B cell (primary cell): ENCODE results near the gene SLC2A4. TPM values are rescaled to one million over a fixed set of nuclear protein-coding genes. Genes with fewer than 3 reads are reported as not detected.
"Not testable (repeated sequence)": the region's sequence is repeated elsewhere in the genome, so short reads cannot be mapped to it uniquely, and the experiment has no call there.

ENCODE experiments used
- ATAC-seq: fragments of 200-7000 bp; cut with Tn5 transposase; one replicate; pipeline ENCODE4 v1.10.0; 2021; ENCODE audit warnings: low read depth, mild to moderate bottlenecking, moderate number of reproducible peaks, moderate library complexity
- CTCF ChIA-PET: fragments of 350-600 bp; sonication (Branson Sonifier 250); formaldehyde crosslinking; loops from one replicate; lab custom pipeline; 2021; ENCODE audit warnings: antibody characterized with exemption, inconsistent platforms; lab: Charles Lee
- POLR2A ChIA-PET: fragments of 350-600 bp; sonication (Branson Sonifier 250); formaldehyde crosslinking; loops from one replicate; lab custom pipeline; 2021; ENCODE audit warnings: antibody characterized with exemption; lab: Charles Lee
- DNase-seq: peaks from one replicate; pipeline ENCODE4 v3.0.0; 2013
- H2AFZ ChIP-seq: 2 replicates; pipeline ENCODE4 v1.6.1; 2012; ENCODE audit warnings: mild to moderate bottlenecking, low read depth, low read length; ENCODE audit not compliant: insufficient read depth, poor library complexity, severe bottlenecking
- H3K27ac ChIP-seq, 2 donors: 1 replicate in 1 of 2; 2 replicates in 1 of 2; pipeline ENCODE4 v1.5.1; 2012 to 2013; ENCODE audit warnings: low read length in 2 of 2, mild to moderate bottlenecking in 2 of 2, moderate library complexity in 1 of 2
- H3K27me3 ChIP-seq, 4 experiments: fragments of 200-600 bp in 1 of 4; sonication (generic) in 1 of 4; replicated peaks in 1 of 4; 1 replicate in 2 of 4; 2 replicates in 2 of 4; pipeline versions ENCODE4 v1.6.1 to v1.7.0; 2013 to 2016; ENCODE audit warnings: low read length in 3 of 4, mild to moderate bottlenecking in 2 of 4, mixed read lengths in 1 of 4, moderate library complexity in 1 of 4; ENCODE audit not compliant: insufficient read depth in 4 of 4, control insufficient read depth in 3 of 4; ENCODE audit errors: control extremely low read depth in 1 of 4
- H3K36me3 ChIP-seq, 2 experiments: replicated peaks in 1 of 2; 1 replicate in 1 of 2; 2 replicates in 1 of 2; pipeline versions ENCODE4 v1.6.1 to v1.7.1; 2013; ENCODE audit warnings: low read length in 1 of 2; ENCODE audit not compliant: insufficient read depth in 2 of 2, control insufficient read depth in 1 of 2; ENCODE audit errors: control extremely low read depth in 1 of 2, extremely low read depth in 1 of 2
- H3K4me1 ChIP-seq, 2 donors: fragments of 200-600 bp in 1 of 2; sonication (generic) in 1 of 2; 1 replicate in 1 of 2; 2 replicates in 1 of 2; pipeline versions ENCODE4 v1.5.1 to v1.6.1; 2013 to 2017; ENCODE audit warnings: low read length in 2 of 2; ENCODE audit not compliant: control insufficient read depth in 2 of 2, insufficient read depth in 2 of 2
- H3K4me2 ChIP-seq: replicated peaks from 2 replicates; pipeline ENCODE3; 2012; ENCODE audit warnings: mild to moderate bottlenecking, low read depth, low read length; ENCODE audit not compliant: poor library complexity, severe bottlenecking
- H3K4me3 ChIP-seq, 5 experiments: fragments of 200-600 bp in 1 of 5; sonication (generic) in 1 of 5; 1 replicate in 3 of 5; 2 replicates in 2 of 5; pipeline versions ENCODE4 v1.5.1 to v1.7.0; 2011 to 2016; ENCODE audit warnings: low read length in 4 of 5, mild to moderate bottlenecking in 4 of 5, low read depth in 2 of 5, control low read depth in 1 of 5, moderate library complexity in 1 of 5; ENCODE audit not compliant: insufficient read depth in 1 of 5; ENCODE audit errors: control extremely low read depth in 1 of 5, extremely low read depth in 1 of 5
- H3K79me2 ChIP-seq: fragments of 200-600 bp; sonication (generic); one replicate; pipeline ENCODE4 v1.6.0; 2016; ENCODE audit warnings: low read length; ENCODE audit not compliant: control insufficient read depth, insufficient read depth
- H3K9ac ChIP-seq: fragments of 200-600 bp; sonication (generic); 2 replicates; pipeline ENCODE4 v1.6.1; 2017; ENCODE audit warnings: mild to moderate bottlenecking, low read length, moderate library complexity
- H3K9me3 ChIP-seq, 3 donors: one replicate each; pipeline versions ENCODE4 v1.6.1 to v1.7.1; 2013; ENCODE audit warnings: low read length in 2 of 3; ENCODE audit not compliant: control insufficient read depth in 2 of 3, insufficient read depth in 1 of 3; ENCODE audit errors: control extremely low read depth in 1 of 3
- H4K20me1 ChIP-seq: 2 replicates; pipeline ENCODE4 v1.6.0; 2012; ENCODE audit warnings: mild to moderate bottlenecking, low read length; ENCODE audit not compliant: insufficient read depth, control insufficient read depth, poor library complexity, severe bottlenecking
- H3K27ac Mint-ChIP-seq: one replicate; pipeline ENCODE4 v1.8.0; 2021; ENCODE audit warnings: mixed read lengths
- H3K27me3 Mint-ChIP-seq: one replicate; pipeline ENCODE4 v1.8.0; 2021; ENCODE audit warnings: mixed read lengths
- H3K4me1 Mint-ChIP-seq: one replicate; pipeline ENCODE4 v1.8.0; 2021; ENCODE audit warnings: mixed read lengths
- H3K4me3 Mint-ChIP-seq: one replicate; pipeline ENCODE4 v1.8.0; 2021; ENCODE audit warnings: mixed read lengths
- H3K9me3 Mint-ChIP-seq: one replicate; pipeline ENCODE4 v1.8.0; 2022; ENCODE audit warnings: mixed read lengths; ENCODE audit not compliant: insufficient read depth
- EZH2 ChIP-seq: IDR thresholded peaks from 2 replicates; pipeline ENCODE4 v1.6.1; 2012; ENCODE audit warnings: borderline replicate concordance, low read depth, mild to moderate bottlenecking, moderate library complexity, low read length; ENCODE audit not compliant: insufficient read depth, poor library complexity, severe bottlenecking
- WGBS: methylation state at CpG from one replicate; pipeline ENCODE4 v1.1.5; 2013; ENCODE audit warnings: missing lambda C conversion rate; ENCODE audit not compliant: insufficient coverage; 5-methylcytosine and 5-hydroxymethylcytosine counted together
- intact Hi-C: fragments of 100-400 bp; cut with micrococcal nuclease; formaldehyde crosslinking; loops from one replicate; pipeline ENCODE4 v1.10.0; 2022
- polyA plus RNA-seq: library from polyadenylated mRNA; depleted of rRNA; stranded (reverse); fragments of >200 nt; gene quantifications from 2 replicates; pipeline ENCODE4 v1.2.3, GENCODE V29; 2012
- total RNA-seq, 2 donors: library from RNA; stranded (reverse); fragments of 120-200 nt in 1 of 2; gene quantifications; 1 replicate in 1 of 2; 2 replicates in 1 of 2; pipeline versions ENCODE4 v1.2.3 to v1.2.4, GENCODE V29; 2013 to 2022
- TF ChIP-seq, protein P1 (sequence below): fragments of 200-600 bp; IDR thresholded peaks from one replicate; pipeline ENCODE4 v1.8.0; 2022; ENCODE audit warnings: antibody characterized with exemption, mild to moderate bottlenecking

SLC2A4 gene
- total and polyA plus RNA-seq, 2 donors (not counting 1 experiment from before 2014, with no cell fraction given) = not detected

DNA sequence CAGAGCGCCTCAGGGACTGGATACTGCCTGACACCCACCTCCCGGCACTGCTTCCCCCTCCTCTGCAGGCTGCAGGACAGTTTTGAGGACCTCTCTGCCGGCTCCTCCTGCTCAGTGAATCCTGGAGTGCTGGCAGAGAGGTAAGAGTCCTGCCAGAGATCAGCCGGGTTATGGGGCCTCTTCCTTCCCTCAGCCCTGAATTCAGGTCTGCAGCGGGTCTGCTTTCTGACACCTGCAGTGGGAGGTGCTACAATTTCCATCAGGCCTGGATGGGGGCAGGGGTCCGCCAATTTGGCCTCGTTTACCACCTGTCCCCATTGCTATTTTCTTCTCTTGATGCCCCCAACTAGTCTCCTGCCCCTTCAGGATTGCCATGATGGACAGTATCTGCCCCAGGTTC lies 50.6 kb downstream of the SLC2A4 start:
- DNase-seq (no peak), ATAC-seq (no peak)
- H3K9me3 Mint-ChIP-seq = no peaks in the 10 kb centered on the region
- H3K27ac ChIP-seq = peak overlapping the region; percentile 37 to 55
- H3K27ac Mint-ChIP-seq = peak overlapping the region; percentile 89
- H3K9me3 ChIP-seq = no peaks in the 10 kb centered on the region
- no peaks in the 10 kb centered on the region for H3K27me3 Mint-ChIP-seq
- H3K36me3 ChIP-seq = no peaks in the 10 kb centered on the region
- ChIA-PET POLR2A (interaction anchor here (0.9 kb wide), 1 partner anchor 19 kb away, joined by 4 read pairs; no protein-coding TSS in a partner anchor), CTCF (interaction anchor here (1.1 to 6.2 kb wide), 2 partner anchors 12 to 13 kb away, joined by 3 to 53 read pairs; no protein-coding TSS in a partner anchor)
- H3K4me1 ChIP-seq = peaks cover 33 to 62% of the 10 kb centered on the region in 2 donors
- peak overlapping the region; percentile 70 for H3K4me3 Mint-ChIP-seq
- peaks cover 57% of the 10 kb centered on the region for H3K4me1 Mint-ChIP-seq
- intact Hi-C loops = no loop called here
- 13% methylated on average over 5 of the region's 7 CpGs for WGBS
- H3K4me3 ChIP-seq = no peak overlapping the region
- H3K27me3 ChIP-seq = no peaks in the 10 kb centered on the region
- TF ChIP-seq, protein P1, sequence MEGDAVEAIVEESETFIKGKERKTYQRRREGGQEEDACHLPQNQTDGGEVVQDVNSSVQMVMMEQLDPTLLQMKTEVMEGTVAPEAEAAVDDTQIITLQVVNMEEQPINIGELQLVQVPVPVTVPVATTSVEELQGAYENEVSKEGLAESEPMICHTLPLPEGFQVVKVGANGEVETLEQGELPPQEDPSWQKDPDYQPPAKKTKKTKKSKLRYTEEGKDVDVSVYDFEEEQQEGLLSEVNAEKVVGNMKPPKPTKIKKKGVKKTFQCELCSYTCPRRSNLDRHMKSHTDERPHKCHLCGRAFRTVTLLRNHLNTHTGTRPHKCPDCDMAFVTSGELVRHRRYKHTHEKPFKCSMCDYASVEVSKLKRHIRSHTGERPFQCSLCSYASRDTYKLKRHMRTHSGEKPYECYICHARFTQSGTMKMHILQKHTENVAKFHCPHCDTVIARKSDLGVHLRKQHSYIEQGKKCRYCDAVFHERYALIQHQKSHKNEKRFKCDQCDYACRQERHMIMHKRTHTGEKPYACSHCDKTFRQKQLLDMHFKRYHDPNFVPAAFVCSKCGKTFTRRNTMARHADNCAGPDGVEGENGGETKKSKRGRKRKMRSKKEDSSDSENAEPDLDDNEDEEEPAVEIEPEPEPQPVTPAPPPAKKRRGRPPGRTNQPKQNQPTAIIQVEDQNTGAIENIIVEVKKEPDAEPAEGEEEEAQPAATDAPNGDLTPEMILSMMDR = no peak
- TF ChIP-seq EZH2 = no peak
- peaks cover 5% of the 10 kb centered on the region for H4K20me1 ChIP-seq
- peak overlapping the region; percentile 44 for H3K4me2 ChIP-seq
- H3K9ac ChIP-seq = no peak overlapping the region
- H2AFZ ChIP-seq = no peak overlapping the region
- H3K79me2 ChIP-seq = peaks cover 50% of the 10 kb centered on the region

DNA sequence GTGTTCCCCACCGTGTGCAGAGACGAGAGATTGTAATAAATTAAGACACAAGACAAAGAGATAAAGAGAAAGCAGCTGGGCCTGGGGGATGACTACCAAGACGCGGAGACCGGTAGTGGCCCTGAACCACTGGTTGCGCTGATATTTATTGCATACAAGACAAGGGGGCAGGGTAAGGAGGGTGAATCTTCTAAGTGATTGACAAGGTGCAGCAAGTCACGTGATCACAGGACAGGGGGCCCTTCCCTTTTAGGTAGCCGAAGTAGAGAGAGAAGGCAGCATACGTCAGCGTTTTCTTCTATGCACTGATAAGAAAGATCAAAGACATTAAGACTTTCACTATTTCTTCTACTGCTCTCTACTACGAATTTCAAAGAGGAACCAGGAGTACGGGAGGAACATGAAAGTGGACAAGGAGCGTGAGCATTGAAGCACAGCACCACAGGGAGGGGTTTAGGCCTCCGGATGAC lies 51.1 kb downstream of the SLC2A4 start:
- Mint-ChIP-seq H3K27ac (peak overlapping the region; percentile 89), H3K4me3 (peak overlapping the region; percentile 70), H3K4me1 (peaks cover 60% of the 10 kb centered on the region)
- H3K79me2 ChIP-seq = peaks cover 55% of the 10 kb centered on the region
- peaks cover 36 to 68% of the 10 kb centered on the region in 2 donors for H3K4me1 ChIP-seq
- intact Hi-C loops, H3K36me3 ChIP-seq, H4K20me1 ChIP-seq, H3K4me3 ChIP-seq, H3K9me3 Mint-ChIP-seq, H3K9ac ChIP-seq, H3K9me3 ChIP-seq, H3K27me3 Mint-ChIP-seq, H2AFZ ChIP-seq, H3K27me3 ChIP-seq, ATAC-seq: not testable (repeated sequence)
- ChIA-PET CTCF (interaction anchor here (1.1 to 6.2 kb wide), 2 partner anchors 12 to 13 kb away, joined by 3 to 53 read pairs; no protein-coding TSS in a partner anchor), POLR2A (interaction anchor here (0.9 kb wide), 1 partner anchor 19 kb away, joined by 4 read pairs; no protein-coding TSS in a partner anchor)
- peak; percentile 45 for DNase-seq
- peak overlapping the region in 1 of 2 donors; percentile 37 for H3K27ac ChIP-seq
- H3K4me2 ChIP-seq = peak overlapping the region; percentile 44
- WGBS = 41% methylated on average over 5 of the region's 14 CpGs
